ENCODE results near the gene KATNBL1.
"Not testable (repeated sequence)": the region's sequence is repeated elsewhere in the genome, so short reads cannot be mapped to it uniquely, and the experiment has no call there.

GRCh38 chr15:34193272-34193671 lies 16.6 kb downstream of the KATNBL1 start:
- TF ChIP-seq, protein P1, sequence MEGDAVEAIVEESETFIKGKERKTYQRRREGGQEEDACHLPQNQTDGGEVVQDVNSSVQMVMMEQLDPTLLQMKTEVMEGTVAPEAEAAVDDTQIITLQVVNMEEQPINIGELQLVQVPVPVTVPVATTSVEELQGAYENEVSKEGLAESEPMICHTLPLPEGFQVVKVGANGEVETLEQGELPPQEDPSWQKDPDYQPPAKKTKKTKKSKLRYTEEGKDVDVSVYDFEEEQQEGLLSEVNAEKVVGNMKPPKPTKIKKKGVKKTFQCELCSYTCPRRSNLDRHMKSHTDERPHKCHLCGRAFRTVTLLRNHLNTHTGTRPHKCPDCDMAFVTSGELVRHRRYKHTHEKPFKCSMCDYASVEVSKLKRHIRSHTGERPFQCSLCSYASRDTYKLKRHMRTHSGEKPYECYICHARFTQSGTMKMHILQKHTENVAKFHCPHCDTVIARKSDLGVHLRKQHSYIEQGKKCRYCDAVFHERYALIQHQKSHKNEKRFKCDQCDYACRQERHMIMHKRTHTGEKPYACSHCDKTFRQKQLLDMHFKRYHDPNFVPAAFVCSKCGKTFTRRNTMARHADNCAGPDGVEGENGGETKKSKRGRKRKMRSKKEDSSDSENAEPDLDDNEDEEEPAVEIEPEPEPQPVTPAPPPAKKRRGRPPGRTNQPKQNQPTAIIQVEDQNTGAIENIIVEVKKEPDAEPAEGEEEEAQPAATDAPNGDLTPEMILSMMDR (IDR thresholded peaks at IDR 0.05): not testable (repeated sequence)
- not testable (repeated sequence) for TF ChIP-seq EP300, POLR2A (IDR thresholded peaks at IDR 0.05)

All from suprapubic skin (tissue), 3 donors.